H9 (cell line): ENCODE results near the gene PRKACB. TPM values are rescaled to one million over a fixed set of nuclear protein-coding genes. Genes with fewer than 3 reads are reported as not detected.

Experiments
- DNase-seq: peaks from one replicate; pipeline ENCODE4 v3.0.0-alpha.2; 2017
- H2AFZ ChIP-seq: one replicate; pipeline ENCODE4 v1.6.1; 2013; ENCODE audit warnings: mild to moderate bottlenecking, low read length, control low read depth, moderate library complexity
- H2AK5ac ChIP-seq: 2 replicates; pipeline ENCODE4 v1.6.1; 2013; ENCODE audit warnings: low read length, control low read depth, mixed read lengths; ENCODE audit not compliant: insufficient read length
- H2BK120ac ChIP-seq: one replicate; pipeline ENCODE4 v1.6.1; 2013; ENCODE audit warnings: low read depth, mild to moderate bottlenecking, low read length, control low read depth, inconsistent platforms; ENCODE audit not compliant: poor library complexity, severe bottlenecking
- H2BK12ac ChIP-seq: 2 replicates; pipeline ENCODE4 v1.6.1; 2013; ENCODE audit warnings: low read length, control low read depth, mixed read lengths, low read depth; ENCODE audit not compliant: insufficient read length
- H2BK15ac ChIP-seq: 2 replicates; pipeline ENCODE4 v1.6.1; 2013; ENCODE audit warnings: low read depth, low read length, control low read depth
- H2BK20ac ChIP-seq: one replicate; pipeline ENCODE4 v1.6.1; 2013; ENCODE audit warnings: low read depth, mild to moderate bottlenecking, low read length, control low read depth, inconsistent platforms; ENCODE audit not compliant: poor library complexity, severe bottlenecking
- H2BK5ac ChIP-seq: 2 replicates; pipeline ENCODE4 v1.6.1; 2013; ENCODE audit warnings: low read length, control low read depth, mixed read lengths; ENCODE audit not compliant: insufficient read length
- H3K14ac ChIP-seq: 2 replicates; pipeline ENCODE4 v1.6.1; 2013; ENCODE audit warnings: low read length, control low read depth; ENCODE audit not compliant: insufficient read depth
- H3K18ac ChIP-seq: 2 replicates; pipeline ENCODE4 v1.6.1; 2013; ENCODE audit warnings: low read depth, mild to moderate bottlenecking, mixed read lengths, low read length, control low read depth; ENCODE audit not compliant: insufficient read length
- H3K23ac ChIP-seq: 2 replicates; pipeline ENCODE4 v1.6.1; 2013; ENCODE audit warnings: low read length, control low read depth, mixed read lengths, low read depth; ENCODE audit not compliant: insufficient read length
- H3K23me2 ChIP-seq: 2 replicates; pipeline ENCODE4 v1.6.1; 2013; ENCODE audit warnings: low read depth, mild to moderate bottlenecking, mixed read lengths, low read length, control low read depth; ENCODE audit not compliant: insufficient read length, poor library complexity, severe bottlenecking
- H3K27ac ChIP-seq: 2 replicates; pipeline ENCODE4 v1.5.1; 2013; ENCODE audit warnings: low read length, control low read depth, mixed read lengths, low read depth; ENCODE audit not compliant: insufficient read length
- H3K27me3 ChIP-seq: 2 replicates; pipeline ENCODE4 v1.6.1; 2013; ENCODE audit warnings: low read length, control low read depth, inconsistent platforms; ENCODE audit not compliant: insufficient read depth
- H3K4ac ChIP-seq: 2 replicates; pipeline ENCODE4 v1.6.1; 2013; ENCODE audit warnings: low read depth, mild to moderate bottlenecking, control low read depth, inconsistent platforms, low read length, moderate library complexity
- H3K4me1 ChIP-seq: 2 replicates; pipeline ENCODE4 v1.6.1; 2013; ENCODE audit warnings: low read length, control low read depth, inconsistent platforms; ENCODE audit not compliant: insufficient read depth
- H3K4me2 ChIP-seq: 2 replicates; pipeline ENCODE4 v1.6.1; 2013; ENCODE audit warnings: low read length, control low read depth, mixed read lengths; ENCODE audit not compliant: insufficient read length, insufficient read depth
- H3K56ac ChIP-seq: 2 replicates; pipeline ENCODE4 v1.6.1; 2013; ENCODE audit warnings: low read depth, mild to moderate bottlenecking, mixed read lengths, low read length, control low read depth; ENCODE audit not compliant: insufficient read length
- H3K79me1 ChIP-seq: 2 replicates; pipeline ENCODE4 v1.6.1; 2013; ENCODE audit warnings: low read depth, mild to moderate bottlenecking, moderate library complexity, low read length, control low read depth, inconsistent platforms; ENCODE audit not compliant: insufficient read depth, poor library complexity, severe bottlenecking
- H3K79me2 ChIP-seq: 2 replicates; pipeline ENCODE4 v1.6.1; 2013; ENCODE audit warnings: low read length, control low read depth, inconsistent platforms; ENCODE audit not compliant: insufficient read depth
- H3K9ac ChIP-seq: 2 replicates; pipeline ENCODE4 v1.6.1; 2013; ENCODE audit warnings: low read length, control low read depth, mixed read lengths; ENCODE audit not compliant: insufficient read length; ENCODE audit errors: extremely low read depth
- H3K9me3 ChIP-seq: one replicate; pipeline ENCODE4 v1.6.1; 2013; ENCODE audit warnings: low read depth, low read length, inconsistent platforms; ENCODE audit not compliant: control insufficient read depth
- H3T11ph ChIP-seq: one replicate; pipeline ENCODE4 v1.6.1; 2013; ENCODE audit warnings: mild to moderate bottlenecking, low read length, control low read depth, inconsistent platforms
- H4K20me1 ChIP-seq: one replicate; pipeline ENCODE4 v1.6.1; 2013; ENCODE audit not compliant: control insufficient read depth, insufficient read length, insufficient read depth
- H4K5ac ChIP-seq: 2 replicates; pipeline ENCODE4 v1.6.1; 2013; ENCODE audit warnings: low read depth, mild to moderate bottlenecking, mixed read lengths, low read length, control low read depth; ENCODE audit not compliant: insufficient read length
- H4K8ac ChIP-seq: replicated peaks from 2 replicates; pipeline ENCODE4 v1.6.1; 2013; ENCODE audit warnings: low read length, control low read depth, mixed read lengths, low read depth; ENCODE audit not compliant: insufficient read length
- H4K91ac ChIP-seq: 2 replicates; pipeline ENCODE4 v1.6.1; 2013; ENCODE audit warnings: low read depth, mild to moderate bottlenecking, moderate library complexity, mixed read lengths, low read length, control low read depth; ENCODE audit not compliant: insufficient read length
- H3K27ac Mint-ChIP-seq, 3 experiments: 2 replicates in 2 of 3; 3 replicates in 1 of 3; pipeline ENCODE4 v1.8.0; 2020 to 2021; ENCODE audit warnings: mixed read lengths in 3 of 3, mild to moderate bottlenecking in 1 of 3, moderate library complexity in 1 of 3
- H3K27me3 Mint-ChIP-seq: 2 replicates; pipeline ENCODE4 v1.8.0; 2021; ENCODE audit warnings: low read depth, mild to moderate bottlenecking, moderate library complexity, mixed read lengths
- H3K36me3 Mint-ChIP-seq, 3 experiments: 2 replicates in 2 of 3; 3 replicates in 1 of 3; pipeline ENCODE4 v1.8.0; 2020 to 2021; ENCODE audit warnings: low read depth in 3 of 3, mixed read lengths in 3 of 3; ENCODE audit not compliant: insufficient read depth in 1 of 3
- H3K4me1 Mint-ChIP-seq, 2 experiments: 2 replicates each; pipeline ENCODE4 v1.8.0; 2020; ENCODE audit warnings: mixed read lengths in 2 of 2
- H3K4me3 Mint-ChIP-seq, 2 experiments: 2 replicates in 1 of 2; 3 replicates in 1 of 2; pipeline ENCODE4 v1.8.0; 2020 to 2021; ENCODE audit warnings: mild to moderate bottlenecking in 2 of 2, mixed read lengths in 2 of 2, moderate library complexity in 1 of 2
- H3K9me3 Mint-ChIP-seq, 2 experiments: 2 replicates in 1 of 2; 3 replicates in 1 of 2; pipeline ENCODE4 v1.8.0; 2020; ENCODE audit warnings: mild to moderate bottlenecking in 2 of 2, mixed read lengths in 2 of 2, moderate library complexity in 1 of 2
- CTCF ChIP-seq: fragments of 200-600 bp; sonication (generic); conservative IDR thresholded peaks from 3 replicates; pipeline ENCODE4 v1.8.0; 2021; ENCODE audit warnings: antibody characterized with exemption, mild to moderate bottlenecking
- WGBS: extraction: QIAGEN DNeasy Blood & Tissue Kit; methylation state at CpG from one replicate; pipeline ENCODE4 v1.1.7; 2013; ENCODE audit warnings: missing lambda C conversion rate, low lambda C conversion rate, mixed read lengths; ENCODE audit not compliant: insufficient read length; ENCODE audit errors: extremely low coverage; 5-methylcytosine and 5-hydroxymethylcytosine counted together
- total RNA-seq: library from RNA; stranded (reverse); gene quantifications from 2 replicates; pipeline ENCODE4 v1.2.1, GENCODE V29; 2021

Gene PRKACB
- total RNA-seq, 1 experiment from 2014 or later, result 20.7 TPM

- no peaks in the 10 kb centered on the region for H3K79me2 ChIP-seq
- no peak overlapping the region for H3K4me3 Mint-ChIP-seq
- no peak overlapping the region for H4K91ac ChIP-seq
Observed at GRCh38 chr1:84168783-84169182, 24.7 kb downstream of the PRKACB start.

More at GRCh38 chr1:84168783-84169182, 24.7 kb downstream of the PRKACB start:
- no peaks in the 10 kb centered on the region for H3K23me2 ChIP-seq
- no peak overlapping the region for H2BK12ac ChIP-seq
- no peak overlapping the region for H3K4me2 ChIP-seq
- H3T11ph ChIP-seq, result no peak overlapping the region
- DNase-seq, result no peak
- no peak overlapping the region for H4K5ac ChIP-seq
- Mint-ChIP-seq H3K36me3 (no peaks in the 10 kb centered on the region), H3K4me1 (peaks cover under 1 to 4% of the 10 kb centered on the region in 2 experiments; a peak in 3 of 4 replicates), H3K27me3 (no peaks in the 10 kb centered on the region), H3K9me3 (no peaks in the 10 kb centered on the region), H3K27ac (no peak overlapping the region)
- H3K79me1 ChIP-seq, result no peaks in the 10 kb centered on the region
- H2AK5ac ChIP-seq, result no peak overlapping the region
- no peak overlapping the region for H3K9ac ChIP-seq
- H2AFZ ChIP-seq, result no peak overlapping the region
- H2BK120ac ChIP-seq, result no peak overlapping the region
- no peak overlapping the region for H2BK20ac ChIP-seq
- no peaks in the 10 kb centered on the region for H4K20me1 ChIP-seq
- no peak overlapping the region for H3K23ac ChIP-seq
- H3K9me3 ChIP-seq, result no peaks in the 10 kb centered on the region
- H3K18ac ChIP-seq, result no peak overlapping the region
- H2BK5ac ChIP-seq, result no peak overlapping the region
- no peak overlapping the region for H2BK15ac ChIP-seq
- H3K27me3 ChIP-seq, result no peaks in the 10 kb centered on the region
- no peaks in the 10 kb centered on the region for H3K4me1 ChIP-seq
- no peak for TF ChIP-seq CTCF
- no peak overlapping the region for H3K56ac ChIP-seq
- no CpG with 5 or more reads among the region's 2 CpGs for WGBS
- H4K8ac ChIP-seq, result no peak overlapping the region
- no peak overlapping the region for H3K14ac ChIP-seq
- no peak overlapping the region for H3K4ac ChIP-seq
- no peak overlapping the region for H3K27ac ChIP-seq
